Measurements from ENCODE around the gene SARDH. TPM values are rescaled to one million over a fixed set of nuclear protein-coding genes. Genes with fewer than 3 reads are reported as not detected.

Gene SARDH
- total and polyA plus RNA-seq, 2 of the 13 experiments (the other 11 are each of a cell fraction or from before 2014, with no cell fraction given) = 11.6 to 34.9 TPM

GRCh38 chr9:133671371-133671770 lies 66.8 kb downstream of the SARDH start (continued):
- TF ChIP-seq, protein P1, sequence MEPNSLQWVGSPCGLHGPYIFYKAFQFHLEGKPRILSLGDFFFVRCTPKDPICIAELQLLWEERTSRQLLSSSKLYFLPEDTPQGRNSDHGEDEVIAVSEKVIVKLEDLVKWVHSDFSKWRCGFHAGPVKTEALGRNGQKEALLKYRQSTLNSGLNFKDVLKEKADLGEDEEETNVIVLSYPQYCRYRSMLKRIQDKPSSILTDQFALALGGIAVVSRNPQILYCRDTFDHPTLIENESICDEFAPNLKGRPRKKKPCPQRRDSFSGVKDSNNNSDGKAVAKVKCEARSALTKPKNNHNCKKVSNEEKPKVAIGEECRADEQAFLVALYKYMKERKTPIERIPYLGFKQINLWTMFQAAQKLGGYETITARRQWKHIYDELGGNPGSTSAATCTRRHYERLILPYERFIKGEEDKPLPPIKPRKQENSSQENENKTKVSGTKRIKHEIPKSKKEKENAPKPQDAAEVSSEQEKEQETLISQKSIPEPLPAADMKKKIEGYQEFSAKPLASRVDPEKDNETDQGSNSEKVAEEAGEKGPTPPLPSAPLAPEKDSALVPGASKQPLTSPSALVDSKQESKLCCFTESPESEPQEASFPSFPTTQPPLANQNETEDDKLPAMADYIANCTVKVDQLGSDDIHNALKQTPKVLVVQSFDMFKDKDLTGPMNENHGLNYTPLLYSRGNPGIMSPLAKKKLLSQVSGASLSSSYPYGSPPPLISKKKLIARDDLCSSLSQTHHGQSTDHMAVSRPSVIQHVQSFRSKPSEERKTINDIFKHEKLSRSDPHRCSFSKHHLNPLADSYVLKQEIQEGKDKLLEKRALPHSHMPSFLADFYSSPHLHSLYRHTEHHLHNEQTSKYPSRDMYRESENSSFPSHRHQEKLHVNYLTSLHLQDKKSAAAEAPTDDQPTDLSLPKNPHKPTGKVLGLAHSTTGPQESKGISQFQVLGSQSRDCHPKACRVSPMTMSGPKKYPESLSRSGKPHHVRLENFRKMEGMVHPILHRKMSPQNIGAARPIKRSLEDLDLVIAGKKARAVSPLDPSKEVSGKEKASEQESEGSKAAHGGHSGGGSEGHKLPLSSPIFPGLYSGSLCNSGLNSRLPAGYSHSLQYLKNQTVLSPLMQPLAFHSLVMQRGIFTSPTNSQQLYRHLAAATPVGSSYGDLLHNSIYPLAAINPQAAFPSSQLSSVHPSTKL (CRISPR knock-in tag; IDR thresholded peaks at IDR 0.05) = no peak
- TF ChIP-seq EP300 (IDR thresholded peaks at IDR 0.05; ENCODE audit: low read depth in 2 of 2, low read length in 2 of 2) (no peak), EP300 (CRISPR knock-in tag; IDR thresholded peaks at IDR 0.05; ENCODE audit: borderline replicate concordance) (no peak), FOXJ3 (CRISPR knock-in tag; IDR thresholded peaks at IDR 0.05; ENCODE audit: borderline replicate concordance) (no peak), POLR2A (IDR thresholded peaks at IDR 0.05; ENCODE audit: insufficient read depth in 1 of 2, low read depth in 2 of 2, low read length in 2 of 2) (no peak), ZNF841 (CRISPR knock-in tag; IDR thresholded peaks at IDR 0.05; ENCODE audit: borderline replicate concordance) (no peak), KDM3A (CRISPR knock-in tag; IDR thresholded peaks at IDR 0.05; ENCODE audit: low read depth) (no peak), ZMYM2 (CRISPR knock-in tag; IDR thresholded peaks at IDR 0.05) (no peak), KLF9 (CRISPR knock-in tag; IDR thresholded peaks at IDR 0.05; ENCODE audit: low read depth) (no peak), ZNF530 (CRISPR knock-in tag; IDR thresholded peaks at IDR 0.05; ENCODE audit: low read depth) (no peak), ATF3 (CRISPR knock-in tag; IDR thresholded peaks at IDR 0.05) (no peak)
- TF ChIP-seq, protein P2, sequence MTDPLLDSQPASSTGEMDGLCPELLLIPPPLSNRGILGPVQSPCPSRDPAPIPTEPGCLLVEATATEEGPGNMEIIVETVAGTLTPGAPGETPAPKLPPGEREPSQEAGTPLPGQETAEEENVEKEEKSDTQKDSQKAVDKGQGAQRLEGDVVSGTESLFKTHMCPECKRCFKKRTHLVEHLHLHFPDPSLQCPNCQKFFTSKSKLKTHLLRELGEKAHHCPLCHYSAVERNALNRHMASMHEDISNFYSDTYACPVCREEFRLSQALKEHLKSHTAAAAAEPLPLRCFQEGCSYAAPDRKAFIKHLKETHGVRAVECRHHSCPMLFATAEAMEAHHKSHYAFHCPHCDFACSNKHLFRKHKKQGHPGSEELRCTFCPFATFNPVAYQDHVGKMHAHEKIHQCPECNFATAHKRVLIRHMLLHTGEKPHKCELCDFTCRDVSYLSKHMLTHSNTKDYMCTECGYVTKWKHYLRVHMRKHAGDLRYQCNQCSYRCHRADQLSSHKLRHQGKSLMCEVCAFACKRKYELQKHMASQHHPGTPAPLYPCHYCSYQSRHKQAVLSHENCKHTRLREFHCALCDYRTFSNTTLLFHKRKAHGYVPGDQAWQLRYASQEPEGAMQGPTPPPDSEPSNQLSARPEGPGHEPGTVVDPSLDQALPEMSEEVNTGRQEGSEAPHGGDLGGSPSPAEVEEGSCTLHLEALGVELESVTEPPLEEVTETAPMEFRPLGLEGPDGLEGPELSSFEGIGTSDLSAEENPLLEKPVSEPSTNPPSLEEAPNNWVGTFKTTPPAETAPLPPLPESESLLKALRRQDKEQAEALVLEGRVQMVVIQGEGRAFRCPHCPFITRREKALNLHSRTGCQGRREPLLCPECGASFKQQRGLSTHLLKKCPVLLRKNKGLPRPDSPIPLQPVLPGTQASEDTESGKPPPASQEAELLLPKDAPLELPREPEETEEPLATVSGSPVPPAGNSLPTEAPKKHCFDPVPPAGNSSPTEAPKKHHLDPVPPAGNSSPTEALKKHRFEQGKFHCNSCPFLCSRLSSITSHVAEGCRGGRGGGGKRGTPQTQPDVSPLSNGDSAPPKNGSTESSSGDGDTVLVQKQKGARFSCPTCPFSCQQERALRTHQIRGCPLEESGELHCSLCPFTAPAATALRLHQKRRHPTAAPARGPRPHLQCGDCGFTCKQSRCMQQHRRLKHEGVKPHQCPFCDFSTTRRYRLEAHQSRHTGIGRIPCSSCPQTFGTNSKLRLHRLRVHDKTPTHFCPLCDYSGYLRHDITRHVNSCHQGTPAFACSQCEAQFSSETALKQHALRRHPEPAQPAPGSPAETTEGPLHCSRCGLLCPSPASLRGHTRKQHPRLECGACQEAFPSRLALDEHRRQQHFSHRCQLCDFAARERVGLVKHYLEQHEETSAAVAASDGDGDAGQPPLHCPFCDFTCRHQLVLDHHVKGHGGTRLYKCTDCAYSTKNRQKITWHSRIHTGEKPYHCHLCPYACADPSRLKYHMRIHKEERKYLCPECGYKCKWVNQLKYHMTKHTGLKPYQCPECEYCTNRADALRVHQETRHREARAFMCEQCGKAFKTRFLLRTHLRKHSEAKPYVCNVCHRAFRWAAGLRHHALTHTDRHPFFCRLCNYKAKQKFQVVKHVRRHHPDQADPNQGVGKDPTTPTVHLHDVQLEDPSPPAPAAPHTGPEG (CRISPR knock-in tag; IDR thresholded peaks at IDR 0.05) = no peak
